HepG2 (cell line): ENCODE results near the gene RSKR. TPM values are rescaled to one million over a fixed set of nuclear protein-coding genes. Genes with fewer than 3 reads are reported as not detected.

Source experiments
- BORCS8-MEF2B ChIP-seq: sonication (generic); formaldehyde crosslinking; IDR thresholded peaks from 2 replicates; pipeline ENCODE4 v1.8.0; 2022; ENCODE audit warnings: mild to moderate bottlenecking, missing genetic modification reagents
- CHD4 ChIP-seq: fragments of 200-600 bp; sonication (generic); IDR thresholded peaks from 2 replicates; pipeline ENCODE4 v1.7.0; 2017; ENCODE audit warnings: mild to moderate bottlenecking, low read length, borderline replicate concordance
- FOXP1 ChIP-seq, 2 experiments: fragments of 450-650 bp in 1 of 2; IDR thresholded peaks; 2 replicates each; pipeline ENCODE4 v1.6.1; 2017 to 2018; ENCODE audit warnings: antibody characterized with exemption in 1 of 2
- GMEB2 ChIP-seq: IDR thresholded peaks from 2 replicates; pipeline ENCODE4 v1.6.1; 2016; ENCODE audit warnings: missing biosample characterization, missing genetic modification reagents, low read depth
- KAT8 ChIP-seq: IDR thresholded peaks from 2 replicates; pipeline ENCODE4 v1.6.1; 2016; ENCODE audit warnings: missing genetic modification reagents, missing compliant biosample characterization
- MED8 ChIP-seq: sonication (generic); formaldehyde crosslinking; IDR thresholded peaks from 2 replicates; pipeline ENCODE4 v1.8.1; 2023; ENCODE audit warnings: mild to moderate bottlenecking, missing genetic modification reagents; ENCODE audit not compliant: insufficient replicate concordance
- MEF2D ChIP-seq: sonication (generic); formaldehyde crosslinking; IDR thresholded peaks from 2 replicates; pipeline ENCODE4 v1.5.1; 2020; ENCODE audit warnings: mild to moderate bottlenecking, missing genetic modification reagents
- MTA1 ChIP-seq: sonication (generic); formaldehyde crosslinking; IDR thresholded peaks from 2 replicates; pipeline ENCODE4 v1.4.0; 2020; ENCODE audit warnings: missing genetic modification reagents, mild to moderate bottlenecking, borderline replicate concordance
- PHF5A ChIP-seq: IDR thresholded peaks from one replicate; pipeline ENCODE4 v1.6.1; 2018; ENCODE audit warnings: low read depth, missing genetic modification reagents; ENCODE audit not compliant: unreplicated experiment
- POLR2AphosphoS5 ChIP-seq: IDR thresholded peaks from 2 replicates; pipeline ENCODE4 v1.6.1; 2012; ENCODE audit warnings: low read depth, low read length
- RBFOX2 ChIP-seq: fragments of 200-400 bp; formaldehyde crosslinking; IDR thresholded peaks from 2 replicates; pipeline ENCODE4 v1.6.1; 2017; ENCODE audit warnings: low read depth, mild to moderate bottlenecking, low read length
- SALL2 ChIP-seq: sonication (generic); formaldehyde crosslinking; IDR thresholded peaks from 2 replicates; pipeline ENCODE4 v1.8.1; 2023; ENCODE audit warnings: mild to moderate bottlenecking, missing genetic modification reagents, inconsistent platforms
- SMC3 ChIP-seq: IDR thresholded peaks from 2 replicates; pipeline ENCODE4 v1.6.1; 2011; ENCODE audit warnings: low read length, improper control_type of control experiment
- ZMYM3 ChIP-seq: sonication (generic); formaldehyde crosslinking; IDR thresholded peaks from 2 replicates; pipeline ENCODE4 v1.5.1; 2020; ENCODE audit warnings: mild to moderate bottlenecking, missing genetic modification reagents
- ZNF296 ChIP-seq: sonication (generic); formaldehyde crosslinking; conservative IDR thresholded peaks from 2 replicates; pipeline ENCODE4 v1.5.0; 2020; ENCODE audit warnings: mild to moderate bottlenecking, missing genetic modification reagents
- ZNF329 ChIP-seq: sonication (generic); formaldehyde crosslinking; IDR thresholded peaks from 2 replicates; pipeline ENCODE4 v1.9.0; 2021; ENCODE audit warnings: low read depth, mild to moderate bottlenecking, missing genetic modification reagents
- ZNF331 ChIP-seq: sonication (generic); formaldehyde crosslinking; IDR thresholded peaks from 2 replicates; pipeline ENCODE4 v1.4.0; 2020; ENCODE audit warnings: missing genetic modification reagents
- ZNF367 ChIP-seq: sonication (generic); formaldehyde crosslinking; IDR thresholded peaks from 2 replicates; pipeline ENCODE4 v1.4.0; 2020; ENCODE audit warnings: missing genetic modification reagents, borderline replicate concordance
- ZNF510 ChIP-seq: sonication (generic); formaldehyde crosslinking; IDR thresholded peaks from 2 replicates; pipeline ENCODE4 v1.4.0; 2020; ENCODE audit warnings: low read depth, mild to moderate bottlenecking, missing genetic modification reagents
- ZNF549 ChIP-seq: sonication (generic); formaldehyde crosslinking; IDR thresholded peaks from 2 replicates; pipeline ENCODE4 v1.5.0; 2020; ENCODE audit warnings: missing genetic modification reagents
- ZNF691 ChIP-seq: sonication (generic); formaldehyde crosslinking; IDR thresholded peaks from 2 replicates; pipeline ENCODE4 v1.4.0; 2020; ENCODE audit warnings: missing genetic modification reagents, low read depth, mild to moderate bottlenecking, borderline replicate concordance
- ZSCAN20 ChIP-seq: sonication (generic); formaldehyde crosslinking; IDR thresholded peaks from 2 replicates; pipeline ENCODE4 v1.4.0; 2020; ENCODE audit warnings: missing genetic modification reagents, mild to moderate bottlenecking, borderline replicate concordance
- polyA plus RNA-seq, 8 experiments: library from polyadenylated mRNA; depleted of rRNA in 3 of 8; stranded (reverse) in 7 of 8; unstranded in 1 of 8; fragments of >200 nt; fragmentation: Illumina TruSeq in 4 of 8; extraction: Trizol in 4 of 8; gene quantifications; 2 replicates each; pipeline versions ENCODE4 v1.2.1 to v1.2.3, GENCODE V29; 2011 to 2016; ENCODE audit warnings: low read depth in 4 of 8, missing spikeins in 1 of 8, mixed read lengths in 1 of 8; ENCODE audit not compliant: insufficient read depth in 1 of 8
- total RNA-seq, 5 experiments: library from RNA; depleted of rRNA; stranded (reverse); fragments of >200 nt; fragmentation: Illumina TruSeq; extraction: Trizol; gene quantifications; 2 replicates each; pipeline ENCODE4 v1.2.3, GENCODE V29; 2016; ENCODE audit warnings: low read depth in 1 of 5

The RSKR gene
- total and polyA plus RNA-seq, 2 of the 13 experiments (the other 11 are each of a cell fraction or from before 2014, with no cell fraction given), result 5.0 to 10.4 TPM

GRCh38 chr17:28571361-28572122 lies 42.4 kb downstream of the RSKR start, which contains the start of gene PIGS (continued):
- TF ChIP-seq MEF2D (CRISPR knock-in tag) (no peak), ZSCAN20 (CRISPR knock-in tag) (no peak), ZNF549 (CRISPR knock-in tag) (no peak), ZNF296 (CRISPR knock-in tag) (no peak), PHF5A (CRISPR knock-in tag) (no peak), KAT8 (CRISPR knock-in tag) (peak; percentile 66), RBFOX2 (peak; percentile 90), SALL2 (CRISPR knock-in tag) (peak; percentile 83; the same call in 1 of the 2 replicates), CHD4 (no peak), MTA1 (0 out of 2 replicates have a peak, but pooled peaks have one; percentile 56), ZNF691 (CRISPR knock-in tag) (no peak), ZNF510 (CRISPR knock-in tag) (no peak; the same call in 1 of the 2 replicates), ZNF329 (CRISPR knock-in tag) (no peak), FOXP1 (IDR thresholded peaks at IDR 0.05) (no peak), FOXP1 (CRISPR knock-in tag; IDR thresholded peaks at IDR 0.05) (no peak), ZNF367 (CRISPR knock-in tag) (no peak), ZMYM3 (CRISPR knock-in tag) (no peak), ZNF331 (0 out of 2 replicates have a peak, but pooled peaks have one; percentile 3), MED8 (CRISPR knock-in tag) (no peak), GMEB2 (CRISPR knock-in tag) (no peak), BORCS8-MEF2B (CRISPR knock-in tag) (no peak), SMC3 (no peak), POLR2AphosphoS5 (peak; percentile 78)
